ENCODE data around the gene SMOC2. TPM values are rescaled to one million over a fixed set of nuclear protein-coding genes. Genes with fewer than 3 reads are reported as not detected.

The SMOC2 gene
- total RNA-seq, 4 donors from 2014 or later: 45.8 to 130 (median 84.0) TPM

GRCh38 chr6:168500519-168500918, 59.5 kb downstream of the SMOC2 start:
- intact Hi-C loops (cut with DNase I): no loop called here
- Histone ChIP-seq H3K27ac (replicated peaks in 1 of 4) (no peak overlapping the region), H3K9me3 (no peaks in the 10 kb centered on the region), H3K36me3 (no peaks in the 10 kb centered on the region), H3K4me3 (no peak overlapping the region), H3K4me1 (peaks cover 0 to 24% (median 12%) of the 10 kb centered on the region in 4 donors), H3K27me3 (no peaks in the 10 kb centered on the region)
- DNase-seq (ENCODE audit: extremely low spot score): peak; percentile 87
- TF ChIP-seq CTCF (IDR thresholded peaks at IDR 0.05) (no peak), EP300 (IDR thresholded peaks at IDR 0.05) (no peak), POLR2A (IDR thresholded peaks at IDR 0.05; ENCODE audit: low read depth) (no peak), POLR2AphosphoS5 (IDR thresholded peaks at IDR 0.05) (no peak)
- 94% methylated on average over 8 of the region's 14 CpGs for WGBS

GRCh38 chr6:168501561-168501960, 60.6 kb downstream of the SMOC2 start:
- intact Hi-C loops (cut with DNase I): no loop called here
- no peak overlapping the region for H3K4me3 ChIP-seq
- 73% methylated on average over 8 of the region's 8 CpGs for WGBS
- H3K4me1 ChIP-seq: peaks cover 0 to 14% (median 7%) of the 10 kb centered on the region in 4 donors
- no peaks in the 10 kb centered on the region for H3K27me3 ChIP-seq
- no peaks in the 10 kb centered on the region for H3K9me3 ChIP-seq
- peak; percentile 90 for DNase-seq (ENCODE audit: extremely low spot score)
- H3K36me3 ChIP-seq: no peaks in the 10 kb centered on the region
- H3K27ac ChIP-seq (replicated peaks in 1 of 4): no peak overlapping the region
- TF ChIP-seq POLR2A (IDR thresholded peaks at IDR 0.05; ENCODE audit: low read depth) (no peak), EP300 (IDR thresholded peaks at IDR 0.05) (no peak), CTCF (IDR thresholded peaks at IDR 0.05) (no peak), POLR2AphosphoS5 (IDR thresholded peaks at IDR 0.05) (no peak)

- DNase-seq (ENCODE audit: extremely low spot score): no peak
- Histone ChIP-seq H3K9me3 (no peaks in the 10 kb centered on the region), H3K4me3 (no peak overlapping the region), H3K4me1 (no peaks in the 10 kb centered on the region), H3K27me3 (no peaks in the 10 kb centered on the region), H3K36me3 (peaks cover 0 to 2% (median 0%) of the 10 kb centered on the region in 4 donors), H3K27ac (replicated peaks in 1 of 4) (no peak overlapping the region)
- intact Hi-C loops (cut with DNase I): no loop called here
- 93% methylated on average over 3 of the region's 3 CpGs for WGBS
- TF ChIP-seq EP300 (IDR thresholded peaks at IDR 0.05) (no peak), CTCF (IDR thresholded peaks at IDR 0.05) (no peak), POLR2A (IDR thresholded peaks at IDR 0.05; ENCODE audit: low read depth) (no peak), POLR2AphosphoS5 (IDR thresholded peaks at IDR 0.05) (no peak)
Measured at GRCh38 chr6:168504366-168504765, 63.4 kb downstream of the SMOC2 start.

- TF ChIP-seq CTCF (IDR thresholded peaks at IDR 0.05) (no peak), POLR2A (IDR thresholded peaks at IDR 0.05; ENCODE audit: low read depth) (no peak), EP300 (IDR thresholded peaks at IDR 0.05) (no peak), POLR2AphosphoS5 (IDR thresholded peaks at IDR 0.05) (no peak)
Measured at GRCh38 chr6:168506460-168506859, 65.5 kb downstream of the SMOC2 start.

GRCh38 chr6:168507297-168507696, 66.3 kb downstream of the SMOC2 start:
- Histone ChIP-seq H3K4me3 (no peak overlapping the region), H3K36me3 (peaks cover 0 to 15% (median 1%) of the 10 kb centered on the region in 4 donors), H3K9me3 (no peaks in the 10 kb centered on the region), H3K27ac (replicated peaks in 1 of 4) (no peak overlapping the region), H3K4me1 (no peaks in the 10 kb centered on the region), H3K27me3 (no peaks in the 10 kb centered on the region)
- TF ChIP-seq POLR2AphosphoS5 (IDR thresholded peaks at IDR 0.05) (no peak), POLR2A (IDR thresholded peaks at IDR 0.05; ENCODE audit: low read depth) (no peak)
- intact Hi-C loops (cut with DNase I): no loop called here
- WGBS: 77% methylated on average over 11 of the region's 12 CpGs
- no peak for DNase-seq (ENCODE audit: extremely low spot score)

More at GRCh38 chr6:168506460-168506859, 65.5 kb downstream of the SMOC2 start:
- intact Hi-C loops (cut with DNase I): no loop called here
- WGBS: 76% methylated on average over 5 of the region's 5 CpGs
- DNase-seq (ENCODE audit: extremely low spot score): no peak
- Histone ChIP-seq H3K36me3 (peaks cover 0 to 10% (median 1%) of the 10 kb centered on the region in 4 donors), H3K4me1 (no peaks in the 10 kb centered on the region), H3K4me3 (no peak overlapping the region), H3K27me3 (no peaks in the 10 kb centered on the region), H3K27ac (replicated peaks in 1 of 4) (no peak overlapping the region), H3K9me3 (no peaks in the 10 kb centered on the region)
